Mucosa of rectum (tissue), 2 donors: ENCODE data around the gene IRF5.

ENCODE experiments used
- H3K27ac ChIP-seq, 2 donors: one replicate each; pipeline ENCODE4 v1.7.0; 2013; ENCODE audit warnings: inconsistent platforms in 2 of 2, low read depth in 2 of 2, low read length in 2 of 2
- H3K27me3 ChIP-seq, 2 donors: one replicate each; pipeline ENCODE4 v1.7.0; 2013; ENCODE audit warnings: low read length in 2 of 2; ENCODE audit not compliant: control insufficient read depth in 2 of 2, insufficient read depth in 2 of 2
- H3K36me3 ChIP-seq, 2 donors: one replicate each; pipeline ENCODE4 v1.7.0; 2013; ENCODE audit warnings: low read length in 2 of 2; ENCODE audit not compliant: control insufficient read depth in 2 of 2, insufficient read depth in 2 of 2
- H3K4me1 ChIP-seq, 2 donors: one replicate each; pipeline ENCODE4 v1.7.0; 2013; ENCODE audit warnings: low read length in 2 of 2, mild to moderate bottlenecking in 1 of 2; ENCODE audit not compliant: control insufficient read depth in 2 of 2, insufficient read depth in 2 of 2
- H3K4me3 ChIP-seq, 2 donors: one replicate each; pipeline ENCODE4 v1.7.0; 2013; ENCODE audit warnings: low read length in 2 of 2
- H3K9ac ChIP-seq, 2 donors: one replicate each; pipeline ENCODE4 v1.7.0; 2013; ENCODE audit warnings: low read length in 2 of 2, low read depth in 1 of 2, mild to moderate bottlenecking in 1 of 2
- H3K9me3 ChIP-seq, 2 donors: one replicate each; pipeline ENCODE4 v1.7.0; 2013; ENCODE audit warnings: low read length in 2 of 2; ENCODE audit not compliant: control insufficient read depth in 2 of 2
- donor health status: healthy.
- donor health status: Normal muscosa, but diverticular disease.

The IRF5 gene

DNA sequence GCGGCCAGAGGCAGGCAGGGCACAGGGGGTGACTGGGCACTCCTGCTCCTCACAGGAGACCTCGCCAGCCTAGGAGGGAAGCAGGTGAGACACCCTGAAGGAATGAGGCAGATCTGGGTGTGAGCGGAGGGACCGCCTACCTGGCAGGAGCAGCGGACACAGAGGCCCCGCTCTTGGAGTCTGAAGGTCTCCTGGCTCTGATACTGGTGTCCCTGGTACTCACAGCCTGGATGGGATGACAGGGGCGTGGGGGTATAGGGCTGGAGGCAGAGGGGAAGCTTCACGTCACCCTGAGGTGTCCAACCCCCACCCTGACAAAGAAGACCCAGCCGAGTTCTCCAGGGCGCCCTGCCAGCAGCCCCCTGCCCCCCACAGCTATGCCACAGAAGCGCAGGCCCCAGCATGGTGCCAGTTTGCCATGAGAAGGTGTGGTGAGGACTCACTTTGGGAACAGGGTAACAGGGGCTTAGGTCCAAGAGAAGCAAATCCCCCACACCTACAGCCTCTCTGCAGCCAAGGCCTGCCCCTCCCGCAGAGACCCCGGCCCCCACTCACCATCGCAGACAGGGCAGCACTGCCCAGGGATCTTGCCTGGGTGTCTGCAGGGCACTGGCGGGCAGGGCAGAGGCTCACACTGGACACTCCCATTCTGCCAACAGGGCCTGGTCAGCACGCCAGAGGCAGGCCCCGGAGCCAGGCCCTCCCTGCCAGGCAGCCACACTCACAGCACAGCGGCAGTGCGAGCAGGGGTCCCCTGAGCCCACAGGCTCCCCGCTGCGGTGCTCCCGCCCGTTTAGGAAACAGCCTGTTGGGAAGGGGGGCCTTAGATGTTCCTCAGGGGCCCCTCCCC is 44.3 kb upstream of the IRF5 start:
- Histone ChIP-seq H3K27ac (no peak overlapping the region), H3K4me1 (peaks cover 4 to 8% of the 10 kb centered on the region in 2 donors), H3K4me3 (no peak overlapping the region), H3K36me3 (no peaks in the 10 kb centered on the region), H3K27me3 (peaks cover 2 to 6% of the 10 kb centered on the region in 2 donors), H3K9me3 (no peaks in the 10 kb centered on the region), H3K9ac (no peak overlapping the region)

DNA sequence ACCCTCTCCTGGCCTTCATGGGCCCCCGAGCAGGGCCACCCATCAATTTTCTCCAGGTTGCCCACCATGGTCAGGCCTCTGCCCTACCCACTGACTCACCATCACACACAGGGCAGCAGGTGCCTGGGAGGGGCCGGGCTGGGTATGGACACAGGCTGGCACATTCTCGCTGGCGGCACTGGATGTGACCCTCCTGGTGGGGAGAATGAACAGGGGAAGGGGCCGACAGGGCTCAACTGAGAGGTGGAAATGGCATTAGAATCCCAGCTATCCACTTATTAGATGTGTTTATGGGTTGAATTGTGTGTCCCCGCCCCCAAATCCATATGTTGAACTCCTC is 43.7 kb upstream of the IRF5 start:
- Histone ChIP-seq H3K27me3 (peaks cover 2 to 6% of the 10 kb centered on the region in 2 donors), H3K36me3 (no peaks in the 10 kb centered on the region), H3K27ac (no peak overlapping the region), H3K4me3 (no peak overlapping the region), H3K9ac (no peak overlapping the region), H3K9me3 (no peaks in the 10 kb centered on the region), H3K4me1 (peaks cover 4 to 8% of the 10 kb centered on the region in 2 donors)

DNA sequence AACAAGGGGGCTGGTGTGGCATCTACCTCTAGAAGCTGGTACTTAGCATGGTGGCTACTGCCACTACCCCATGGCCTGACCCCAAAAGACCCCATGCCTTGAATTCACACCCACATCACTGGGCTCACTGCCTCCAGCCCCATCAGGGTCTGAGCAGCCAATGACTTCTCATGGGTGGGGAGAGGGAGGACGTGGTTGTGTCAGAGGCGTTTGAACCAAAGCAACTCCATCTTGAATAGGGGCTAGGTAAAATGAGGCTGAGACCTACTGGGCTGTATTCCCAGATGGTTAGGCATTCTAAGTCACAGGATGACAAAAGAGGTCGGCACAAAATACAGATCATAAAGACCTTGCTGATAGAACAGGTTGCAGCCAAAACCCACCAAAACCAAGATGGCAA is 42.4 kb upstream of the IRF5 start:
- H3K9ac ChIP-seq: no peak overlapping the region

DNA sequence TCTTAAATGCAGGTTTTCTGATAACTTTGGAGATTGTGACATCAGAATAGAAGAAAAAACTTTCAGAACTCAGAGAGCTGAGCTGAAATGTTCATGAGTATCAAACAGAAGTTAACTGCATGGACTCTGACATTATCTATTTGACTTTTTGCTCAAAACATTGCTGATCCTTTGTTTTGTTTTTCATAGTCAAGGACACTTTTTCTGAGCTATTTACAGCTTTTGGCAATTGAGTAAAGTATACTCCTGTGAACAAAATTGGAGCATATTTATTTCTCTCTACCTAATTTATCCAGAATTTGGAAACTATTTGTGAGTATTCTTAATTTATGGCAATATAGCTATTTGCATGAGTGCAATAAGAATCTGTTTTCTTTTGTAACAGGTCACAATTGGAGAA is 38.3 kb upstream of the IRF5 start:
- no peaks in the 10 kb centered on the region for H3K27me3 ChIP-seq
- H3K9ac ChIP-seq: no peak overlapping the region
- peaks cover 0 to 12% of the 10 kb centered on the region in 2 donors for H3K4me1 ChIP-seq
- H3K27ac ChIP-seq: no peak overlapping the region
- H3K36me3 ChIP-seq: no peaks in the 10 kb centered on the region
- no peak overlapping the region for H3K4me3 ChIP-seq
- H3K9me3 ChIP-seq: no peaks in the 10 kb centered on the region

More for the DNA sequence above, 42.4 kb upstream of the IRF5 start:
- H3K27me3 ChIP-seq: peaks cover 0 to 6% of the 10 kb centered on the region in 2 donors
- H3K9me3 ChIP-seq: no peaks in the 10 kb centered on the region
- H3K27ac ChIP-seq: no peak overlapping the region
- H3K36me3 ChIP-seq: no peaks in the 10 kb centered on the region
- no peak overlapping the region for H3K4me3 ChIP-seq
- peaks cover 4 to 8% of the 10 kb centered on the region in 2 donors for H3K4me1 ChIP-seq

DNA sequence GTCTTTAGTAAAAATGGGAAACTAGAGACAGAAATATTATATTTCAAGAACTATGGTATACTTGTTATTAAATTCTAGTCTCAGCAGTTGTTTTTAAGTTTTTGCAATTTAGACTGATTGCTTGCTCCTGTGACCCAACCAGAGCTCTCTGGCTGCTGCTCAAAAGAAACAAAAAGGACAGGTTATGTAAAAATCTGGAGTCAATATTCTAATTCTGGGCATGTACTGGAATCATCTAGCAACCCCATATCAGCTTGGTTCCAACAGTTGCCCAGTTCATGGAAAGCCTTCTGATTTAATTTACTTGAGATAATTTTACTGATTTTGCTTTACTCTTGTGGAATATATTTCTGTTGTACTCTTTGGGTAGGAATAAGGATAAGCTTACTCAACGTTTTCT is 37.5 kb upstream of the IRF5 start:
- no peak overlapping the region for H3K4me3 ChIP-seq
- H3K9ac ChIP-seq: no peak overlapping the region
- H3K36me3 ChIP-seq: no peaks in the 10 kb centered on the region
- peaks cover 0 to 14% of the 10 kb centered on the region in 2 donors for H3K4me1 ChIP-seq
- no peak overlapping the region for H3K27ac ChIP-seq
- H3K9me3 ChIP-seq: no peaks in the 10 kb centered on the region
- no peaks in the 10 kb centered on the region for H3K27me3 ChIP-seq

DNA sequence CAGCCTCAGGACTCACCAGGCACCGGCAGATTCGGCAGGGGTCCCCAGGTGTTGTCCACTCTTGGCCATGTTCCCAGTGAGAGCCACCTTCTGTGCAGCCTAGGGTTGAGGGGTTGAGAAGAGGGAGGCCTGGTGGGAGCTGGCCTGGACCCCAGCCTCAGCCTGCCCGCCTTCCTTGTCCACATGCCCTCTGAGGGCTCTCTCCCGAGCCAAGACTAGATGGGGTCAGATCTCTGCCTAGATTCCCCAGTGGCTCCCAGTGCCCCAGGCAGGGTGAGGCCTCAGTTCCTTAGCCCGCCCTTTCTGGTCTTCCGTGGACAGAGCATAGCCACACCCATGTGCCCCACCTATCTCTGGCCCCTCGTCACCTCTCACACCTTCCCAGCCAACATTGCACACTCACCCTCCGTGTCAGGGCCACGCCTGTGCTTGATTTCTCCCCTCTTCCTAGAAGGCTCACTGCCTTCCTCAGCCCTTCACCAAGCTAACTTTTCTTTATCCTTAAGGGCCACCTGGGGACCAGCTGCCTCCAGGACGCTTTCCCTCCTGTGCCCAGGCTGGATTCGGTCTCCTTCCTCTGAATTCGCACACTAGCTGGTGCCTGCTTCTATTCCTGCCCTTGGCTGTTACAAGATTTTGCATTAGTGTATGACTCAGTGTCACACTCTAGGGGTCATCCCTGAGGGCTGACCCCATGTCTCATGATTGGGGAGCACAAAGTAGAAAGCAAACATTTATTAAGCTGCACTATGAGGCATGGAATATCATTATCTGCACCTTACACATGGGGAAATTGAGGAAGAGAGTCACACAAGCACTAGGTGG is 34.8 kb upstream of the IRF5 start:
- Histone ChIP-seq H3K9ac (no peak overlapping the region), H3K4me1 (peaks cover 0 to 14% of the 10 kb centered on the region in 2 donors), H3K27me3 (no peaks in the 10 kb centered on the region), H3K27ac (no peak overlapping the region), H3K9me3 (no peaks in the 10 kb centered on the region), H3K36me3 (no peaks in the 10 kb centered on the region), H3K4me3 (no peak overlapping the region)

DNA sequence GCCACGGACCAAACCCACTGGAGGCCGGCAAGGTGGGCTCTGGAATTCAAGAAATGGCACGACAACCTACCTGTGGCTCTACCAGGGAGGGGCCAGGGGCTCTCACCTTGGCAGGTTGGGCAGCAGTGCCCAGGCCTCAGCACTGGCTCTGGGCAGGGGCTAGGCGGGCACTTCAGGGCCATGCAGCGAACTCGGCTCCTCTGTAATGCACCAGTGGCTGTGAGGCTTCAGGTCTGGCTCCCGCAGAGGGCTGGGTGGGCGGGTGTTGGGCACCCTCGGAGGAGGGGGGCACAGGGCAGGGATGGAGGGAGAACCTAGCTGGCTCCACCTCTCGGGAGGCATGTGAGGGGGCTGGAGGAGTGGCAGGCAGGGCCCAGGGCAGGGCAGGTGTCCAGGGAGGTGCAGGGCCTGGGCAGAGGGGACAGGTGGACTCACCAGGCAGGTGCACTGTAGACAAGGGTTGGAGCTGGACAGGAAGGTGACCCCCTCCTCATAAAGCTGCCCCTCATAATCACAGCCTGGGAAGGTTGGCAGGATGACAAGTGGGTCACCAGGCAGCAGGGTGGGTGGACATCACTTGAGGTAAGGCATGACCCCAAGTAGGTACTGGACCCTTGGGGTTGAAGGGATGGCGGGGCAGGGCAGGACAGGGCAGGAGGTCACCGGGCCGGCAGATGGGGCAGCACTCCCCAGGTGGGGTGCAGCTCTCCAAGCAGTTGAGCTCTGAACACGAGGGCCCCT is 33.9 kb upstream of the IRF5 start:
- Histone ChIP-seq H3K9me3 (no peaks in the 10 kb centered on the region), H3K27ac (no peak overlapping the region), H3K4me1 (peaks cover 0 to 14% of the 10 kb centered on the region in 2 donors), H3K36me3 (no peaks in the 10 kb centered on the region), H3K9ac (no peak overlapping the region), H3K4me3 (no peak overlapping the region), H3K27me3 (peaks cover 2 to 3% of the 10 kb centered on the region in 2 donors)

DNA sequence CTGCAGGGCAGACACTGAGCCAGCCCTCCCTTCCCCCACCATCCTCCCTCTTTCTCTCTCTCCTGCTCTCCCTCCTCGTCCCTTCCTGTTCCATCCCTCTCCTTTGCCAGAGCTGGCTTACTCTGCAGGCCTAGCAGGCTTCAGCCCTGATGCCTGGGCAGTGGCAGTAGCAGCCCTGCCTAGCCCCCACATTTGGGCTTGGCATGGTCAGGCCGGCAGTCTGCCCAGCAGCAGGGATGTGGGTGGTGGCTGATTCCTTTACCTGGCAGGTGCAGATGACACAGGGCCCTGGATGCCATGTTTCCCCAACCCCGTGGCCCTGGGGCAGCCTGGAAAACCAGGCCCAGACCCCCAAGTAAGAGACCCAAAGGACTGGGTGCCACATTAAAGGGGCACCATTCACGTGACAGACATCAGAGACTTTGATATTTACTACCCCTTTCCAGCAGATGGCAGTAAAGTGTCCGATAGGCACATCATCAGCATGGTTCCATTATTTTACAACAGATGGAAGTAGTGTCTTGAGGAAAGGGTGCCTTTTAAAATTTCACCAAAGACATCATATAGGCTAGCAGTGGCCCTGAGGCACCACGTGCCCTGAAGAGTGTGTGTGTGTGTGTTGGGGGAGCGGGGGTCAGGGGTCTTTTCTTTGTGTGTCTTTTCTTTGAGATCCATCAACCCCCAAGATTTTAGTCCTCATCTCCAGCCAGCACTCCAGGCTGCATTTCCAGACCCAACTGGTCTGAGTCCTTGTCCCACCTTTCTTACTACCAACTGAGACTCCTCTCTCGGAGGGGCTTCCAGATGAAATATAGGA is 33.1 kb upstream of the IRF5 start:
- peaks cover 3 to 4% of the 10 kb centered on the region in 2 donors for H3K27me3 ChIP-seq
- peaks cover 0 to 16% of the 10 kb centered on the region in 2 donors for H3K4me1 ChIP-seq
- H3K9ac ChIP-seq: no peak overlapping the region
- H3K27ac ChIP-seq: no peak overlapping the region
- H3K9me3 ChIP-seq: no peaks in the 10 kb centered on the region
- H3K36me3 ChIP-seq: no peaks in the 10 kb centered on the region
- H3K4me3 ChIP-seq: no peak overlapping the region

DNA sequence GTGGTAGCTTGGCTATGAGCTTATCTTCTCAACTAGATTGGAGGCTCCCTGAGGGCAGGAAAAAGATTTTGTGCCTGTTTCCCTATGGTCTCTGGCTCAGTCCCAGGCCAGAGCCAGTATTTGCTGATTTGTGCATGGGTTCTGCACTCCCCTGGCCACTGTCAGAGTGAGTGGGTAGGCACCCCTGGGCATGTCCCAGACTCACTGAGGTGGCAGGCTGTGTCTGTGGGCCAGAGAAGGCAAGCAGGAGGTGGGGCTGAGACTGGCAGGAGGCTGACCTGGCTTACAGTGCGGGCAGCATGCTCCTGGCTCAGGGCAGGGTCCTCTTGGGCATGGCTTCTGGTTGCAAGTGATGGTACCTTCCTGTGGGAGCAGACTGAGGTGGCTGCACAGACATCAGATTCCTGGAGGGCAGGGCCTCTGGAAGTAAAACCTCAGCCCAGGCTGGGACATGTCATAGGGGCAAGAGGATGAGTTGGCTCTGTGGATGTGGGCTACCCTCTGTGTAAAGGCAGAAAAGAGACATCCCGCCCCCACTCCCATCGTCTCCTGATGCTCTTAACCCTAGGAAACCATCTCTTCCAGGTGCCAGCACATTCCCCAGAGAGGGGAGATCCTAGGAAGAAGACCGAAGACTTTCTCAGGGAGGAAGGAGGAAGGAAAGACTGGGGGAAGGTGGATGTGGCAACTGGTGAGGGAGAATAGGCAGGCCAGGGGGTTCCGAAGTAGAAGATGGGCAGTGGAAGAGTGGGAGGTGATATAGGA is 31.5 kb upstream of the IRF5 start:
- peaks cover 10 to 12% of the 10 kb centered on the region in 2 donors for H3K27me3 ChIP-seq
- H3K36me3 ChIP-seq: no peaks in the 10 kb centered on the region
- H3K4me3 ChIP-seq: no peak overlapping the region
- H3K27ac ChIP-seq: no peak overlapping the region
- peaks cover 2 to 27% of the 10 kb centered on the region in 2 donors for H3K4me1 ChIP-seq
- no peak overlapping the region for H3K9ac ChIP-seq
- no peaks in the 10 kb centered on the region for H3K9me3 ChIP-seq
